Posterior vena cava (tissue), 2 donors: ENCODE results near the gene ZFHX3. TPM values are rescaled to one million over a fixed set of nuclear protein-coding genes. Genes with fewer than 3 reads are reported as not detected.

ENCODE experiments used
- DNase-seq: peaks from one replicate; pipeline ENCODE4 v3.0.0-alpha.2; 2020; ENCODE audit warnings: low spot score
- intact Hi-C, 2 donors: fragments of 100-400 bp; cut with DNase I; formaldehyde crosslinking; loops; one replicate each; pipeline versions ENCODE4 v1.14.1 to v1.14.2; 2022 to 2023
- total RNA-seq, 2 donors: library from RNA; stranded (reverse); fragmentation: NEBNext Ultra II Directional; extraction: Animal tissue kit (Norgen Biotek cat#: 25700); gene quantifications; one replicate each; pipeline ENCODE4 v1.2.1, GENCODE V29; 2021
- donor health status: DM: yes; HTN: yes; CAD: no.
- donor health status: DM: yes; HTN: yes; CAD: no.

ZFHX3 gene
- total RNA-seq, 2 donors from 2014 or later: 40.8 to 43.7 TPM

DNA sequence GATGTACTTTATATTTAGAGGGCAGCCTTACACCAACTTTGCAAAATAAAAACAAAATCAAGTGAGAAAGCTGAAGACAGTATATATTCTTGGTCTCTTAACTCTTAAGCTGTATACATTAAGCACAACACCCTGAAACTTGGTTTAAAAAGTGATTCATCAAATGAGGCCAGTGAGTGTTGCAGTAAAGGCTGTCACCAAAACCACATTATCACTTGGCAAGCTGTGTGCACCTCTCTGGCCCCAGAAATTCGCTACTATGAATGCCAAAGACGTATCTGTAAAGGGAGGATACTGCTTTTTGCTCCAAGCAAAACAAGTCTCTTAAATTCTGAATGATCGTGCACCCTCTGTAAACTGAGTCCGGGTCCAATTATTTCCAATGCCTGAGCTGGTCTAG lies 163.9 kb downstream of the ZFHX3 start:
- no peak for DNase-seq
- intact Hi-C loops: no loop called here

DNA sequence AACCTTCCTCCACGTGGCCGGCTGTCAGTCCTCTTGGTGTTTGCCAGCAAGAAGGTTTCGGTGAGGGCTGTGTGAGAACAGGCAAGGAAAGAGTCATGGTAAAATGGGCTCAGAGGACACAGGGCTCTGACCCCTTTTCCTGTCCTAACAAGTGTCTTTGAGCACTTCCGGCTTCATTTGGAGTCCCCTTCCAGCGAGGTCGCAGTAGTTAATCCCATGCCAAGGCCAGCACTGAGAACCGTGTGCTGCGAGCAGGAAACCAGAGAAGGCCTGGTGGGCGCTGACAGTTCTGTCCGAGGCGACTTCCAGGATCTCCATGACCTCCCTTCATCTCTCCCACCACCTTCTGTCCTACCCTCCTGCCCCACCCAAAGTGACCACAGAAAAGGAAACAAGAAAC lies 168.1 kb downstream of the ZFHX3 start:
- intact Hi-C loops: no loop called here

DNA sequence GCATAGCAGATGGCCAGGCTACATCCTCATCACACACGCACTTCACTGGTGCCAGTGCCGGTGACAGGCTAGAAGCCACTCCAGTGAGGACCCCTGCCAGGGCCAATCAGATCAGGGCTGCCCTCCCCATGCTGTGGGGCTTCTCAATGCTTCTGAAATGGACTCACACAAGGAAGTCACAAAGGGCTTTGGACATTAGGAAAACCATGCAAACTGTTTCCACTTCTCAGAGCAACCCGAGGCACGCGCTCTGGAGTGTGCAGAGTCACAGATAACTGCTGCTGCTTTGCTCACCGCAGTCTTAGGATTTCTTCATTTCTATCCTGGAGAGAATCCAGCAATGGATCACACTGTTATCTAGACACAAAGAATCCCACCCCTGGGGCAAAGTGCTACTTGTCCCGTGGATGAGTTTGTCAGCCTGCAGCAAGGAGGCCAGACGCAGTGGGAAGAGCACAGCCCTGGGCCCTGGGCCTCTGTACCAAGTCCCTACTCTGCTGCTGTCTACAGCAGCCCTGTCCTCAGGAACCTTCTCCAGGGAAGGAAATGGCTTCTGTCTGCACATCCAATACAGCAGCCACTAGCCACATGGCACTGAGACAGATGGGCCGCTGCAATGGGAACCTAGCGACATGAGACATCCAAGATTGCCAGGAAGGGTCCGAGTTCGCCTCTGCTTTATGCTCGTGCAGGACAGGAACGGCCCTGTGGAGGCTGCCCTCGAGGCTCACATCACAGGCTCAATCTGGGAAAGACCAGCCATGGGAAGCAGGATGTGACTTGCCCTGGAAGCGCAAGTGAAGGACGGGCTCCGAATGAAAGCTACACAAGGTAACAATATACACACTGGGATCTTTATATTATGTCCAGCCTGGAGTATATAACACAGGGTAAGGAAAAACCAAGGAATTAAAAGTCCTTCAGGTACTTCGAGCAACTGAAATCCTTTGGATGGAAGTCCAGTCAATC lies 169.3 kb downstream of the ZFHX3 start:
- no peak for DNase-seq
- intact Hi-C loops: no loop called here

More for the DNA sequence above, 168.1 kb downstream of the ZFHX3 start:
- DNase-seq: no peak

DNA sequence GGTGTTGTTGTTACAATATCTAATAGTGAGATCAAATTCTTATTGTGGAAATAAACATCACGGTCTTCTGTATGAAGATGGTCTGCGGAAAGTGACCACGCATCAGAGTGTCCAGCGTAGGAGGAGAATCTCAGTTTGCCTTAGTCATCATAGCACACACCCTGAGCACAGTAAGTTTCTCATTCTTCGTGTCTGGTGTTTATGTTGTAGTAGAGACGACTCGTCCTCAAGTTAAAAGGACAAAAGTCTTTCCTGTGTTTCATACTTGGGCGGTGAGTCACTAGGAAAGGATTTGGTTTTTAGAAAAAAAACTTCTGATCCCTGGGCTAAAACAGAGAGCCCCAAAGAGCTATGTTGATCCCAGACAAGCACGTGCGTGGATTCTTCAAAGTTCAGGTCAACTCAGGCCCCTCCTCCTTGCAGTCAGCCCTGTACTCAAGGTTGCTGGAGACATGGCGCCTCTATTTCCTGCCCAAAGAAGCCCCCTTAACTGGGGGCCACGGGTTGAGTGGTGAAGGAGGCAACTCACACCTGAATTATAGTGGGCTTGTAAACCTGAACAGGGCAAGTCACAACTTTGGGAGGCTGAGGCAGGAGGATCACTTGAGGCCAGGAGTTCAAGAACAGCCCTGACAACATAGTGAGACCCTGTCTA lies 170.4 kb downstream of the ZFHX3 start:
- intact Hi-C loops: no loop called here

DNA sequence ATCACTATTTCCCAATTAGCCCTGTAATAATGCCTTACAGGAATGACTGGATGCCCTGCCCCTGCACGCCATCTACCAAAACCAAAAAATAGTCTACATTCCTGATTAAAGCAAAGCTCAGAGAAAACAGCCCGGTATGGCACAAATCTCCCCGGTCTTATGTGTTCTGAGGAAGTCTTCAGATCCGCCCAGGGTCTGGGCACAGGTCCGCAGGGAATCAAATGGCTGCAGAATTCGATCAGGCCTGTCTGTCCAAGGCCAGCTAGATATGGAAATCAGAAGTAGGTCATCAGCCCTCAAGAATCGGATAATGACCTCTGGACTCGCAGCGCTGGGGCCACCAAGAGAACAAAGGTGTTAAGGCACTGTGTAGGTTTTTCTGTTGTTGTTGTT lies 171.0 kb downstream of the ZFHX3 start:
- intact Hi-C loops: no loop called here
- no peak for DNase-seq

More for the DNA sequence above, 170.4 kb downstream of the ZFHX3 start:
- no peak for DNase-seq

DNA sequence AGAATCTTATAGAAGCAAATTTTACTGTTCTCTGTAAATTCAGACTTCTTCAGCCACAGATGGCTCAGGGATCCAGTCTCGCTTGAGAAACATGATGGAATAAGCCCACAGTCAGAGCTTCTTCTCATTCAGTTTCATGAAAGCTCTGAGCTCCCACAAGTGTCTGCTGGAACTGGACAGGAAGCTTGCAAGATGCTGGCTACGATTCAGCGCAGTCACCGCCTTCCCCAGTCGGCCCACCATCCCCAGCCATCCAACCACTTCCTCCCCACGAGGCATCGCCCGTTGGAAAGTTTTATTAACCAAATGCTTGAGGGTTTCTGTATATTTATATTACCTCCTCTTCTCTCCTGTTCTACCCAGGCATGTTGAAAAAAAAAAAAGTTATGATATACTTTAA lies 171.7 kb downstream of the ZFHX3 start:
- intact Hi-C loops: no loop called here
- DNase-seq: peak; percentile 91

DNA sequence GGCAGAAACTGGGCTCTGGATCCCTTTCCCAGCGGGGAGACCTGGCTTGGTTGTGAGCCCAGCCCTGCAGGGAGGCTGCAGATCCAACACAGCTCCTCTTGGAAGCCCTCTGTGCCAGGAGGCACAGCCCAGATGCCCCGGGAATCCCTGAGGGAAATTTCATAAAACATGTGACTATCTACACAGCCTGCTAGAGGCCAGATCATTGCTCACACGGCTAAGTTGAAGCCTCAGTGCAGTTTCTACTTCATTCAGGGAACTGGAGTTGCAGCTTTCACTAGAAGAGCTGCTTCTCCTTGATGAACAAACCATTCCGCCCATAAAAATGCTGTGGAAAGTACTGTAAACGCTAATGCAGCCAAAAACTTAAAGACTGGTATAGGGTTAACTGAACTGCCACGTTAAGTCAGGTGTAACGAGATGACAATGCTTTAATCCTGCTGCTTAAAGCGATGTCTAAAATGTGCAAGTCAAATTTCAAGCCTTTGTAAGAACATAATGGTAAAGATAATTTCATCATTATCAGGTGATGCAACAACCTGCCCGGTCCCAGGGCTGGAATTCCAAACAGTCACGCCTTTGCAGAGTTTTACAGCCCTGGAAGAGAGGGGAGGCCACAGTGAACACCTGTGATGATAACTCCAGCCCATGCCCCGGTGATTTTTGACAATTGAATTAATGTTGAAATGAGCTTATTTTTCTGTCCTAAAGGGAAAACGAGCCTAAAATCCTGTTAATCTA lies 172.5 kb downstream of the ZFHX3 start:
- intact Hi-C loops: no loop called here
- DNase-seq: no peak

DNA sequence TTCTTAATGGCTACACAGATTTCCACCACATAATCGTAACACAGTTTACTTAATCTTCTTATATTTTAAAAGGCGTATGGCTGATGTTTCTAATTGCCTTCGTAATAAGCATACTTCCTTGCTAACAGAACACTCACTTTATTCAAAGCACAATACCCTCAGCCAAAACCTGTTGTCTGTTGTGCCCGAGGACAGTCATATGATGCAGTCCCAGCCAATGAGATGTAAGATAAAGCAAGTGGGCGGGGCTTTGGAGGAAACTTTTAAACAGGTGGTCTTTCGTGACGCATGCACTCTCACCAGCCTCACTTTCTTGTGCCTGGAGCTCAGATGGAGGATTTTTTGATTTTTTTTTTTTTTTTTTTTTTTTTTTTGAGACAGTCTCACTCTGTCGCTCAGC lies 174.1 kb downstream of the ZFHX3 start:
- intact Hi-C loops: no loop called here
- DNase-seq: no peak

DNA sequence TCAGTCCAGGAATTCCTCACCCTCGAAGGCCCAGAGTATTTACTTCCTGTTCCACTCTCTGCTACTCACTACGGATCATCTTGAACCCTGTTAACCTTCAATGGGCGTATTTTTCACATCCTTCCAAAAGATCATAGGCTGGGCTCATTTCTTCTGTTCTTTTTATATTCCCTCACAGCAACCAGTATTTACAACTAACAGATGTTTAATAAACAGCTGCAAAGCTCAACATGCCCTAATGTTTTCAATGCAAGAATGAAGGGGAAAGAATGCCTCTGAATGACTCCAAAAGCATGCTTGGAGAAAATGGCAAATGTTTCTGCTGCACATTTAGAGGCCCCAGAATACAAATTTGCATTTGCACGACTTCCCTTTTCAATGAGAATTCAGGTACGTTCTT lies 174.9 kb downstream of the ZFHX3 start:
- intact Hi-C loops: no loop called here
- no peak for DNase-seq

DNA sequence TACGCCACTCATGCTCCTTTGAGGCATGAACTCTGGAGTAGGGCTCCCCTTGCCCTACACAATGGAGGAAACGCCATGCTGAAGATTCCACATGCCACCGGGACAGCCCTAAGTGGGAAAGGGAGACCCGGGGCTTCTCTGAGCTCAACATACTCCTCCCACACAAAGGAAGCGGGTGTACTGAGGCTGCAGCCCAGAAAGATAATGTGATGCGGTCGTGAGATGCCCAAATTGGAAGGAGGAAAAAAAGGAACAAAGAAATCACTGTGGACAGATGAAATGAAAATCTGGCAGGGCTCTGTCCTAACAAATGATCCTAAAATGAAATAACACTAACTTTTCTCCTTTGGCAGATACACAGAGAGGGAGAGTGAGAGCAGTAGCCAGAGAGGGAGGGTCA lies 182.1 kb downstream of the ZFHX3 start:
- DNase-seq: no peak
- intact Hi-C loops: no loop called here

DNA sequence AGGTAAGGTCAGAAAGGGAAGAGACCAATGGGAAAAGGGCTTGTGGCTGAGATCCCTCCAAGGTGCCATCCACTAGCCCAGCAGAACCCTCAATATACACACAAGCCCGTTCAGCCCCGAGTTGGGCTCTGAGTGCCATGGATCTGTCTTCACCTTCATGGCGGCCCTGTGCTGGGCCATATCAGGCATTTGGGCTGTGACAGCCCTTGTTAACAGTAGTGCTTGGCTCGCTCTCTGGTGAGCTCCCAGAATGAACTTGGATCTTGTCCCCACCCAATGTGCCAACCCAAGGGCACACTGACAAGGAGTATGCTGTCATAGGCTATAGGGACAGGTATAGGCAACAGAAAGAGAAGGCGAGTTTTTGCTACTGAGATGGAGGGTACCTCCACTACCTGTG lies 182.7 kb downstream of the ZFHX3 start:
- DNase-seq: no peak
- intact Hi-C loops: no loop called here

DNA sequence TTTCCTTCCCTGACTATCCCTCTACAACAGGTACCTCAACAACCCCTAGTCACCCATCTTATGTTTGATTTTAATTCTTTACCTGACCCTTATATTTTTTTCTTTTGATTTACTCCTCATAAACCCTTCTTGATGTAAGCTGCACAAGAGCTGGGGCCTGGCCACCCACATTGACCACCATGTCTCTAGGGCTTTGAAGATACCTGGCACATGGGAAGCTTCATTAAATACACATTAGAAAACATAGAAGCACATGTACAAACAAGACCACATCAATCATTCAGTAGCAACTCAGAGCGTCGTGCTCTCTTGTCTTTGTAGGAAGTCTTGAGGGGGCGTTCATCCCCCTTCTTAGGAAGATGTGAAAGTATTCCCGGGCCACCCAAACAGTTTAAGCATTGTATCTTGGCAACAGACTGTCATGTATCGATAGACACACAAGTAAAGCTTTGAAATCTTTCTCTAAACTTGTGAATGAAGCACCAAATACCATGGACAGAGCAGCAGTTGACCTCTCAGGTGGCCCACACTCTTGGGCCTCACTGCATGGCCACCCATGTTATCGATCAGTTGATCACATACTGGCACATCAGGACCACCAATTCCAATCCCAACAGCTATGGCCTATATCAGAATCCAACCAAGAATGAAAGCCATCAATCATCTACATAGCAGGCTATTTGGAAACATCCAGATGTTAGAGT lies 183.6 kb downstream of the ZFHX3 start:
- DNase-seq: no peak
- intact Hi-C loops: no loop called here

DNA sequence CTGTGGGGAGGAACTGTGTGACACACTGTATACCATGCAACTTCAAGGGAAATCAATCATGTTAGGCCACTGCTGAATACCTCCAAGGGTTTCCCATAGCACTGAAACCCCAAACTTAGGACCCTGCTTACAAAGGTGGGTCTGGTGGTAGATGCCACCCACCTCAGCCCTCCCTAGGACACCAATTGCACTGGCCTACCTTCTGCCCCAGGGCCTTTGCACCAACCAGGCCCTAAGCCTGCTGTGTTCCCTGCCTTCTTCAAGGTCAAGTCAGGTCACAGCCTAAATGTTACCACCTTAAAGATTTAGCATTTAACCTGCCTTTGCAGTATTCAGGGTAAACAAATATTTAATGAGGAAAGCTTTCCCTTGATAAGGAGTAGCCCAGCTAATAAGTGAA lies 185.8 kb downstream of the ZFHX3 start:
- DNase-seq: no peak
- intact Hi-C loops: no loop called here

DNA sequence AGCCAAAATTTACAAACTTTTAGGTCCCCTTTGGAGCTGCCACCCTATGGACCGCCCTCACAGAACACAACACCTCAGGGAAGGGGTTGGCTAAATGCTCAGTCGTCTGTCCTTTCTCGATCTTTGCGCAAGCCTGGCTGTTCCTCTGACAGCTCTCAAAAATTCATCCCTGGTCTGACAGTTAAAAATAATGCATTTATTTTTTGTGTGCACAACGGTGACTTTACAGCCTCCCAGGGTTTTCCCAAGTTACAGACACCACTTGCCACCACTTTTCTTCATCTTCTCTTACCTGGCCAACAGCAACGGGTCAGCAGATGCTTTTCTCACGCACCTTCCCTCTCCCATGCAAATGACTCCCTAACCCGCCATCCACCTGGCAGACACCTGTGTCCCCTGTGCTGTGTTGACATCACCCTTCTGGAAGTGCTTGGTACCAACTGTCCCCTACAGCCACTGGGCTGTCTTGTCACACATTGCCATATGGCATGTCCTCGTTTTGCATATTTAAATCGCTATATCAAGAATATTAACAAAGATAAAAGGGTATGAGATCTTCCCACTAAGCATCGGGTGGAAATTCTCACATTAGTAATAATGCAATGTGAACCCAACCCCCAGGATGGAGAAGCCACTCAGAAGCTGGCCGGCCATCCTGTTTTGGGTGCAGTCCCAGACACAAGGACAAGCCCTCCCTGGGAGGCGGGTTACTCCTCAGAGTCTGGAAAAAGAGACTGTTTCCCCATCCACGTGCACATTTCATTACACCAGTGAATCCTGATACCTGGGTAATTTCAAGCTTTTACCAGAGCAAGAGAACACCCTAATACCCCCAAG lies 187.0 kb downstream of the ZFHX3 start:
- intact Hi-C loops: no loop called here
- DNase-seq: no peak

DNA sequence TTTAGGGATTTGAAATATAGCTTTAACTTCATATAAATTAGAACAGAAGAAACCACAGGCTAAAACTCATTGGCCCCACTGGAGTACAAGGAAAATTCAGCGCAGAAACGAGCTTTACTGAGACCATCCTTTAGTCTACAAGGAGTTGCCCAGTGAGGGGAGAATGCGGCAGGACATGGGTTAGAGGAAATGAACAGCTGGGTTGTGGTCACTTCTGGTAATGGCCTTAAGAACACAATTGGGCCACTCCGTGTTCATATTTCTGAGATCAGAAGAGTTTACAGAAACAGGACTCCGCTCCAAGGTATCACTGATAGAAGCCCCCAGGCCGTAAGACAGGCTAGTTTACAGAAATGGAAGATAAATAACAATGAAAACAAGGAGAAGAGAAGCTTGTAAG lies 188.3 kb downstream of the ZFHX3 start:
- DNase-seq: no peak
- intact Hi-C loops: no loop called here

DNA sequence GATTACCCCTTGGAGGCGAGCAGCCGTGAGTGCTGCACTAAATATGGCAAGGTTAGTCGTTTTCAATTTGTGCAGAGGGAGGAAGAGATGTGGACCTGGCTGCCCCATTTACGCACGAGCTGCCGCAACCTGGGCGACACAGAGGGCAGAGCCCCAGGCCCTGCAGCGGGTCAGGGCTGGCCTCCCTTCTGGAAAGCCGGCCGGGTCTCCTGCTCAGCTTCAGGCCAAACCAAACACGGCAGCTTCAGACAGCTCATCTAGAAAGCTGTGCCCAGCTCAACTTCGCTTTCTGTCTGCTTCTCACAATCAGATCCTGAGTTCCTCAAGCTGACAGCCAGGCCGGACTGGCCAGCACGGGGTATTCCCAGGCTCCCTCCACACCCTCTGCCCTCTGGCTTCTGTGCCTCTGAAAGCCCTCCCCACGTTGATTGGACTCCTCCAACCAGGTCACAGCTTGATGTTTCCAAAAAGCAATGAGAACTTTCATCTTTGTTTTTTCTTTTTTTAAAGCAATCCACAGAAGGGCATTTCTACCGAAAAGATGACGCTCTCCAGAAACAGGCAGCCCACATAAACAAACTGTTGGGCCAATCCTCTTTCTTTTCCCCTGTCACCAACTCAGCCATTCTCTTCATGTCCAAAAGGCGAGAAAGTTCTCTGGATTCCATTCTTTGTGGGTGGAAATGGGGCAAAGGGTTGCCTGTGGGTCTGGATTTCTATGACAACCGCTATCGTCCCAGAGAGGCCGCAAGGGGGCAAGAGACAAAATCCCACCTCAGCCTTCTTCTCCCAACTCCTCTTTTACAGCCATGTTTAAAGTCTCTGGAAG lies 189.0 kb downstream of the ZFHX3 start:
- DNase-seq: no peak
- intact Hi-C loops: no loop called here

DNA sequence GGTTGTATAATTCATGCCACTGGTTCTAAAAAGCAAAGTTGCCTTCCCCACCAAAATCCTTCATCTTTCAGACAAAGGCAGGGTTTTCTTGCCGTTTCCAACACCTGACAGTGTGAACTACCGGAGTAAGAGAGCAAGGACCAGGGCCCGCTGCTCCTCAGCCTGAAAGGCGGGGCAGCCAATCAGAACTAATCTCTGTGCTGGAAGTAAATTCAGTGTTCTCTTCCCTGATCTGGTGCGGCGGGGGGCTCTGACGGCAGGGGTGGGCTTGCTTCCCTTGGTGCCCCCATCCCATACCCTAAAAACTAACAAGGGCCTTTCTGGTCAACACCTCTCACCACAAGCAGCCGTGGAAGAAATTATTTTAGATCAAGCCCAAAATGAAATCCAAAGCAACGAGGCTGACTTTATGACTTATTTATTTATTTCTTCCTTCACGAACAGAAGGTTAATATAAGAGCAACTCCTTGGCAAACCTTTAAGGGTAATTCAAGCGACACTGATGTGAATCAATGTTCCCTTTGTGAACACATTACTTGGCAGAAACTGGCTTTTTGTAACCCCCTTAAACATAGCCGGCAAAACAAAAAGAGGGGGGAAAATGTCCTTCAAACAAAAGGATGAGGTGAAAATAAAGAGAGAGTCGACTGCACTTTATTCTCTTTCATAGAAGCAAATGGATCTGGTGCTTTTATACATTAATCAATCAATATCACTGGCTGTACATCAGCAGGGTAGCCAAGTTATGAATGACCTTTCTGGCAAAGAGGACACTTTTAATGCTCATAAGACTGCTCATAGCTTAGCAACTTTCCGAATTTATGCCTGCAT lies 189.9 kb downstream of the ZFHX3 start:
- no peak for DNase-seq
- intact Hi-C loops: loop anchor here in 1 of 2 donors (2.0 kb wide), 1 partner anchor 51 kb away; no protein-coding TSS in a partner anchor
